ENCODE data around the gene ASNSD1. TPM values are rescaled to one million over a fixed set of nuclear protein-coding genes. Genes with fewer than 3 reads are reported as not detected.

ASNSD1 gene
- total and polyA plus RNA-seq, 9 of the 15 experiments (the other 6 are each of a cell fraction or from before 2014, with no cell fraction given), result 23.9 to 56.4 (median 38.3) TPM

DNA sequence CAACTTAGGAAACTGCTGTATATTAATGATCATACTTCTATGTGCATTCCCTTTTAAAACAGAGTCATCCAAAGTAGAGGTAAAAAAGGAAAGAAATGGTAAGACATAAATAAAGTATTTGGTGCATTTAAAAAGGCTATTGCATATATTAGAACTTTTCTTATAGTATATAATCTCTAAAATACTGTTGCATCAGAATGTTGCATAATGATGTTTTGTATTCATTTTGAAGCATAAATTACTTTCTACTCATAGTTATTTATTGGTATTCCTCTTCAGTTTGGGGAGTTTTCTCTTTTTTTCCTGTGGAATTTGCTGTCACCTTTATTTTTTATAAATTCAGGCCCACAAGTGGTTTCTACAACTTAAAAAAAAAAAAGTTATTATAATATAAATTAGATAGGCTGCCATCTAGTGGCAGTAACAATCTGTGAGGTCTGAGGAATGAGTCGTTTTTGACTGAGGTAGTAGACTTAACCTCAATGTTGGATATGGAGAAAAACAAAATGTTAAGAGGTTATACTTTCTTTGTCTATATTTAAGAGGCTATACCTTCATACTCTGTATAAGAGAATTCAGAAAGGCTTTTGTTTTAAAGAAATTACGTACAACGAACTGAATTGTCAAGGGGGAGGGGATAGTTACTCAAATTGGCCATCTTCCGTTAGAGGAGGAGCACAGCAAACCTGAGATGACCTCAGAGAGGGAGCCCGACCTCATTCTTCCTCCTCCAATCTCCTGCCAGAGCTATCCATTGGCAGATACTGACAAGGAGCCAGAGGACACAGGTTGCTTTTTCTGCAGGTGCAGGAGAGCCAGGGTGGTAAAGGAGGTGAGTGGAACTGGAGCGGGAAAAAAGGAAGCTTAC, 37.0 kb downstream of the ASNSD1 start:
- Histone ChIP-seq H3K27ac (ENCODE audit: extremely low read depth, low read depth, low read length) (peak overlapping the region; percentile 39; the same call in 2 of the 3 replicates), H3K9me1 (ENCODE audit: control insufficient read depth, insufficient read depth, low read length) (no peaks in the 10 kb centered on the region), H3K4me3 (no peak overlapping the region), H3K27me3 (ENCODE audit: control insufficient read depth in 2 of 2, insufficient read depth in 2 of 2, low read length in 2 of 2) (no peaks in the 10 kb centered on the region), H3K36me3 (ENCODE audit: control insufficient read depth, insufficient read depth, low read length) (no peaks in the 10 kb centered on the region), H4K20me1 (replicated peaks; ENCODE audit: control insufficient read depth, insufficient read depth, low read length) (no peaks in the 10 kb centered on the region), H3K9me3 (replicated peaks; ENCODE audit: control insufficient read depth, insufficient read depth, low read depth, low read length) (no peaks in the 10 kb centered on the region), H3K79me2 (ENCODE audit: control insufficient read depth, insufficient read depth, low read length) (no peaks in the 10 kb centered on the region), H3K4me2 (ENCODE audit: insufficient read depth, low read length) (peak overlapping the region; percentile 33; the same call in 1 of the 2 replicates), H3K4me1 (replicated peaks in 1 of 2; ENCODE audit: control insufficient read depth in 2 of 2, insufficient read depth in 2 of 2, low read length in 2 of 2) (no peaks in the 10 kb centered on the region; a peak in 3 of 5 replicates), H2AFZ (ENCODE audit: low read depth, low read length) (peak overlapping the region; percentile 72), H3K9ac (ENCODE audit: insufficient read depth in 1 of 2, low read depth in 2 of 2, low read length in 2 of 2) (peak overlapping the region; percentile 7 to 45; a peak in 2 of 4 replicates)
- in situ Hi-C loops (cut with MboI), result no loop called here
- ChIA-PET CTCF (ENCODE audit: low intra/inter-chr PET ratio) (interaction anchor here (0.6 to 4.4 kb wide), 3 partner anchors 38 to 1239 kb away, joined by 3 to 38 read pairs (median 3); partner anchors contain the start of gene ASNSD1), POLR2A (interaction anchor here (1.1 kb wide), 1 partner anchor 64 kb away, joined by 5 read pairs; the partner anchor contains the start of gene OSGEPL1)
- DNase-seq (ENCODE audit: extremely low read depth in 1 of 4, low spot score in 3 of 4), result peak; percentile 30 to 50 (median 34)
- WGBS (ENCODE audit: insufficient coverage, low coverage, missing lambda C conversion rate), result 25% methylated on average over 6 of the region's 6 CpGs
- peak; percentile 95 for ATAC-seq
- FAIRE-seq, result peak; percentile 65
- intact Hi-C loops (cut with micrococcal nuclease), result loop anchor here (1.0 kb wide), 1 partner anchor 37 kb away; the partner anchor contains the start of gene ASNSD1
- BruUV-seq (replicated peaks), result no TSS peak
- TF ChIP-seq THRA (IDR thresholded peaks at IDR 0.05) (0 out of 2 replicates have a peak, but pooled peaks have one; percentile 31), SRF (CRISPR knock-in tag; IDR thresholded peaks at IDR 0.05) (peak in 1 of 2 experiments; percentile 46; a peak in 1 of 4 replicates), ATF7 (IDR thresholded peaks at IDR 0.05) (0 out of 2 replicates have a peak, but pooled peaks have one; percentile 38), ZEB2 (IDR thresholded peaks at IDR 0.05) (no peak), EP400 (IDR thresholded peaks at IDR 0.05) (0 out of 2 replicates have a peak, but pooled peaks have one; percentile 18), COPS2 (conservative IDR thresholded peaks at IDR 0.05) (no peak), ZNF197 (CRISPR knock-in tag; IDR thresholded peaks at IDR 0.05; ENCODE audit: low read depth) (0 out of 2 replicates have a peak, but pooled peaks have one; percentile 33), PHB2 (IDR thresholded peaks at IDR 0.05; ENCODE audit: low read depth) (no peak), U2AF1 (optimal IDR thresholded peaks at IDR 0.05; ENCODE audit: low read depth, low read length) (no peak)
- TF ChIP-seq, protein P1, sequence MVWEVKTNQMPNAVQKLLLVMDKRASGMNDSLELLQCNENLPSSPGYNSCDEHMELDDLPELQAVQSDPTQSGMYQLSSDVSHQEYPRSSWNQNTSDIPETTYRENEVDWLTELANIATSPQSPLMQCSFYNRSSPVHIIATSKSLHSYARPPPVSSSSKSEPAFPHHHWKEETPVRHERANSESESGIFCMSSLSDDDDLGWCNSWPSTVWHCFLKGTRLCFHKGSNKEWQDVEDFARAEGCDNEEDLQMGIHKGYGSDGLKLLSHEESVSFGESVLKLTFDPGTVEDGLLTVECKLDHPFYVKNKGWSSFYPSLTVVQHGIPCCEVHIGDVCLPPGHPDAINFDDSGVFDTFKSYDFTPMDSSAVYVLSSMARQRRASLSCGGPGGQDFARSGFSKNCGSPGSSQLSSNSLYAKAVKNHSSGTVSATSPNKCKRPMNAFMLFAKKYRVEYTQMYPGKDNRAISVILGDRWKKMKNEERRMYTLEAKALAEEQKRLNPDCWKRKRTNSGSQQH (CRISPR knock-in tag; IDR thresholded peaks at IDR 0.05), result no peak
- TF ChIP-seq, protein P2, sequence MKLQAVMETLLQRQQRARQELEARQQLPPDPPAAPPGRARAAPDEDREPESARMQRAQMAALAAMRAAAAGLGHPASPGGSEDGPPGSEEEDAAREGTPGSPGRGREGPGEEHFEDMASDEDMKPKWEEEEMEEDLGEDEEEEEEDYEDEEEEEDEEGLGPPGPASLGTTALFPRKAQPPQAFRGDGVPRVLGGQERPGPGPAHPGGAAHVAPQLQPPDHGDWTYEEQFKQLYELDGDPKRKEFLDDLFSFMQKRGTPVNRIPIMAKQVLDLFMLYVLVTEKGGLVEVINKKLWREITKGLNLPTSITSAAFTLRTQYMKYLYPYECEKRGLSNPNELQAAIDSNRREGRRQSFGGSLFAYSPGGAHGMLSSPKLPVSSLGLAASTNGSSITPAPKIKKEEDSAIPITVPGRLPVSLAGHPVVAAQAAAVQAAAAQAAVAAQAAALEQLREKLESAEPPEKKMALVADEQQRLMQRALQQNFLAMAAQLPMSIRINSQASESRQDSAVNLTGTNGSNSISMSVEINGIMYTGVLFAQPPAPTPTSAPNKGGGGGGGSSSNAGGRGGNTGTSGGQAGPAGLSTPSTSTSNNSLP (IDR thresholded peaks at IDR 0.05; ENCODE audit: borderline replicate concordance, low read depth, low read length), result peak; percentile 68; the same call in 1 of the 2 replicates
- TF ChIP-seq, protein P3, sequence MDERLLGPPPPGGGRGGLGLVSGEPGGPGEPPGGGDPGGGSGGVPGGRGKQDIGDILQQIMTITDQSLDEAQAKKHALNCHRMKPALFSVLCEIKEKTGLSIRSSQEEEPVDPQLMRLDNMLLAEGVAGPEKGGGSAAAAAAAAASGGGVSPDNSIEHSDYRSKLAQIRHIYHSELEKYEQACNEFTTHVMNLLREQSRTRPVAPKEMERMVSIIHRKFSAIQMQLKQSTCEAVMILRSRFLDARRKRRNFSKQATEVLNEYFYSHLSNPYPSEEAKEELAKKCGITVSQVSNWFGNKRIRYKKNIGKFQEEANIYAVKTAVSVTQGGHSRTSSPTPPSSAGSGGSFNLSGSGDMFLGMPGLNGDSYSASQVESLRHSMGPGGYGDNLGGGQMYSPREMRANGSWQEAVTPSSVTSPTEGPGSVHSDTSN (CRISPR knock-in tag; IDR thresholded peaks at IDR 0.05; ENCODE audit: low read depth), result no peak
- TF ChIP-seq, protein P3 (tag; conservative IDR thresholded peaks at IDR 0.05; ENCODE audit: low read depth), result no peak
